Stimulated activated CD8-positive, alpha-beta memory T cell treated with anti-CD3 and anti-CD28 coated beads, Interleukin-2, amount 100 ng/mL, for 1 hour (primary cell): ENCODE data around the gene TLX1.
A peak's percentile ranks its signal among the peaks of the same experiment; 100 is the strongest.
"Not testable (repeated sequence)": the region's sequence is repeated elsewhere in the genome, so short reads cannot be mapped to it uniquely, and the experiment has no call there.

Experiments used
- DNase-seq, 2 donors: peaks; one replicate each; pipeline ENCODE4 v3.0.0-alpha.2; 2020; ENCODE audit warnings: low read depth in 2 of 2

Gene TLX1

DNA sequence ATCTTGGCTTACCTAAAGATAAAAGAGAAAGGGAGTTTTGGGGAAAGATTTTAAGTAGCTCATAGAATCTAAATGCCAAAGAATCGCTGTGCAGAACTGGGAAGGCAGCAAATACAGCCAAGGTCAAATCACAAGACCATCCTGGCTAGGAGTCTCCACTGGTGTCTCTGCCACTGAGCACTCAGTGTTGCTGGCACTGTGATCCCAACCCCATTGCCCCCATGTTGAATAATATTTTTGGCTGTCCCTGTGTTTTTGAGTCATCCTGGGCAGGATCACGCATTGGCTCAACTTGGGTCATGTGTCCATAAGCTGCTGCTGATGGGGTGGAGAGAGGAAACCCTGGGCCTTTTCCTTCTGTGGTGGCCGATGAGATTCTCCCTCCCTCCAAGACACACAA lies 21.2 kb downstream of the TLX1 start:
- no peak for DNase-seq

DNA sequence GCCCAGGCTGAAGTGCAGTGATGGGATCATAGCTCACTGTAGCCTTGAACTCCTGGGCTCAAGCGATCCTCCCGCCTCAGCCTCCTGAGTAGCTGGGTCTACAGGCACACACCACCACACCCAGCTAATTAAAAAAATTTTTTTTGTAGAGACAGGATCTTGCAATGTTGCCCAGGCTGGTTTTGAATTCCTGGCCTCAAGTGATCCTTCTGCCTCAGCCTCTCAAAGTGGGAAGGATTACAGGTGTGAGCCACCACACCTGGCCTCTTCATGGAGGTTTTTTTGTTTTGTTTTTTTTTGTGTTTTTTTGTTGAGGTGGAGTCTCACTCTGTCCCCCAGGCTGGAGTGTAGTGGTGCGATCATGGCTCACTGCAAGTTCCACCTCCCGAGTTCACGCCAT lies 23.4 kb downstream of the TLX1 start:
- not testable (repeated sequence) for DNase-seq

DNA sequence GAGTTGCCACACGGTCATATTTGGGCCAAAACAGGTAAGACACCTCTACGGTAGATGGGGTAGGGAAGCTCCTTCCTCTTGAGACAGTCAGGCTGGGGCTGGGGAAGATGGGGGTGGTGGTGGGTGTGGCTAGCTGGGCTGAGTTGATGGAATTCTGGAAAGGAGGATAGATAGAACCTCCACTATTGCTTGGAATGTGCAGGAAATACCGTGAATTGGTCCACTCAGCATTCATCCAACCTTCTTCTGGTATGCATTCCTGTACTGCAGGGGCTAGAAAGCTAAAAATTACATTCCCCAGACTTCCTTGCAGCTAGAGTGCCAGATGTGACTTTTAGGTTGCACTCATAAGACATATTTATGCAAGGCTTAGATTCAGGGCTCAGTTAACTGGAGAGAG lies 24.8 kb downstream of the TLX1 start:
- DNase-seq = no peak

DNA sequence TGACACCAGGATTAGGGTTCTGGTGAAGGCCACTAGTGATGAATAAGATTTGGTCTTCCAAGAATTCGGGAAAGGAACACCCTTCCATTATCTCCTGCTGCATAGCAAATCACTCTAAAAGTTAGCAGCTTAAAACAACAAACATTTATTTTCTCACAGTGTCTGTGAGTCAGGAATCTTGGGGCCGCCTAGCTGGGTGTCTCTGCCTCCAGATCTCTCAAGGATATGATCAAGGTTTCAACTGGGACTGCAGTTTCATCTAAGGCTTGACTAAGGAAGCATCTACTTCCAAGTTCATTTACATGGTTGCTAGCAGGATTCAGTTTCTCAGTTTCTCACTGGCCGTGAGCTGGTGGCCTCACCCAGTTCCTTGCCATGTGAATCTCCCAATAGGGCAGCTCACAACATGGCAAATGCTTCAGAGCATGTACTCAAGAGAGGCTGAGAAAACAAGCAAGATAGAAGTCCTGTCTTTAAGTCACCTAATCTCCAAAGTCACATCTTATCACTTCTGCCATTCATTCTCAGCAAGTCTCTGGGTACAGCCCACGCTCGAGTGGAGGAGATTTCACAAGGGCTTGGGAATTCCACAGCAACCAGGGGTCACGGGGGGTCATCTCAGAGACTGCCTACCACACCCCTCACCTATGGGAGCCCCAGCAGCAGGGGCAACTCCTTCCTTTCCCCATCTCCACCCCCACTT lies 26.8 kb downstream of the TLX1 start:
- no peak for DNase-seq

DNA sequence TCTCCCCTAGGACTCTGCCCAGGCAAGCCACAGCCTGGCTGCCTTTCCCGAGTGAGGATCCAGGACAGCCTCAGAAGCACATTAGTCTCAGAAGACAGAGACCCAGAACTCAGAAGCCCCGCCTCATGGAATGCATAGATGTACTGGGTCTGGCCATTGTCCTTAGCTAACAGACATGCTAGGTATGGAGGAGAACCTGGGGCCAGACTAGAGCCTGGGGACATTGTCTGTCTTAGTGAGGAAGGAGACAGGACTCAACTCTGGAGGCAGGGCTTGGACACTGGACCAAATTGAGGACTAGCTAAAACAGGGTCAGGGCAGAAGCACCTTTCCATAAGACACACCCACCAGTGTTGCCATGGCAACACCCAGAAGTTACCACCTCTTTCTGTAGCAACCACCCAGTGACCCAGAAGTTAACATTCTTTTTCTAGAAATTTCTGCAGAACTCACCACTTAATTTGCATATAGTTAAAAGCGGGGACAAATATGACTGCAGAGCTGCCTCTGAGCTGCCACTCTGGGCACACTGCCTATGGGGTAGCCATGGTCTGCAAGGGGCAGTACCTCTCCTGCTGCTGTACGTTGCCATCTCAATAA lies 27.5 kb downstream of the TLX1 start:
- DNase-seq = no peak

DNA sequence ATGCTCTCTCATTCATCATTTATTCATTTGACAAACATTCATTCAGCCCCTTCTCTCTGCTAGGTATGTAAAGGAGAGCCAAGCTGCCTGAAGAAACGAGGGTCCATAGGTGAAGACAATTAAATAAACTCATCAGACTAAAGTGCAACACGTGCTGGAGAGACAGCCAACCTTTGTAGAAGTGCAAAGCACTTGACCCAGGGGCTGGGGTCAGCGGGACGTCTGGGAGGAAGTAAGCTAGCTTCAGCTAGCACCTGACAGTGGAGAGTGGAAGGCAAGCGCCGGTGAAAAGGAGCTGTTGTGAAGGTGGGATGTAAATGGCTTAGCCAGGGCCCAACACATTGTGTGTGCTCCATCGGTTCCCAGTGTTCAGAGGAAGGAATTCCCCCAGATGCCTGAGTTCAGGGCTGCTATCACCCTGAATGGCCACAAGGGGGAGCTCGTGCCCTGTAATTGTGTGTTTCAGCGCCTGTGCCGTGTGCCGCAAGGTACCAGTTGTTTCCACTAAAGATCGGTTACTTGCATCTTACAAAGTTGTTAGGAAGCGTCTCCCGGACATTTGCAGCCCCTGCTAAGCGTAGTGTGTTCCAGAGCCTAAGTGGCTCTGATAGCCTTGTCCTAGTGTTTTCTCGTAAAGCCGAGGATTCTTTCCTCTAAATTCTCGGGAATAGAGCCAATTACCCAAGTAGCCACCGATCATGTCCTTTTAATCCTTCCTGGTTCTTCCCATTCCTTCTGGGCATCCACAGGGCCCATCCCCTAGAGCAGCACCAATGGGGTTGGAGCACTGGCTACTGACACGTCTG lies 30.6 kb downstream of the TLX1 start:
- peak; percentile 54 to 55 for DNase-seq

DNA sequence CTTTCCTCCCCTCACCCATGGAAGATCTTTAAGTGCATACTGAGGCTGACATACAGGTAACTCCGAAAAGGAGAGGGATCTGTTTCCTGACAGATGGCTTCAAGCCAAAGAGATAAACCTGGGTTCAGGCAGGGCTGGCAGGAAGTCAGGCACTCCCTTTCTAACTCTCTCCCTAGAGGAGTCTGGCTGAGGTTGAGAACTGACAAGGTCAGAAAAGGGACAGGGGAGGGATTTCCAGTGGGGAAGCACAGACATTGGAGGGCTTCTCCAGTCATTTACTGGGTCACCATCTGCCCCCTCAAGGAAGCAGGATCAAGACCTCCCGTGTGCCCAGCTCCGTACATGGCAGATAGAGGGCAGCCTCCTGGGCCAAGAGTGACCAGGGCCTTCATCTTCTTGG lies 31.6 kb downstream of the TLX1 start:
- DNase-seq = no peak

DNA sequence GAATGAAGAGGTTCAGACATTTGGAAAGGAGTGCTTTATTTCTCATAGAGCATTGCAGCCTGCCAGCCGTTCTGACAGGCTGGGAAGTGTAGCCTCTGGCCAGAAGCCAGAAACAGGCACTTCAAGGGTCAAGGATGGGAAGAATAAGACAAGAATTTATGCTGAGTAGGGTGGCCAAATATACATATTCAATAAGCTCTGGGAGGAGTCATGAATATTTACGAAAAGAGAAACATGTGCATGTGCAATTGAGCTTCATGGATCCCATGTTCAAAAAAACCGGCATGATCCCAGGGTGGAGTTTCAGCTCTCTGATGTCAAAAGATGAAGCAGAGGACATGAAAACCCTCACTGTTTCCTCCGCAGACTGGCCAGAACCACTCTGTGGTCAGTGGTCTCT lies 32.9 kb downstream of the TLX1 start:
- DNase-seq = no peak

DNA sequence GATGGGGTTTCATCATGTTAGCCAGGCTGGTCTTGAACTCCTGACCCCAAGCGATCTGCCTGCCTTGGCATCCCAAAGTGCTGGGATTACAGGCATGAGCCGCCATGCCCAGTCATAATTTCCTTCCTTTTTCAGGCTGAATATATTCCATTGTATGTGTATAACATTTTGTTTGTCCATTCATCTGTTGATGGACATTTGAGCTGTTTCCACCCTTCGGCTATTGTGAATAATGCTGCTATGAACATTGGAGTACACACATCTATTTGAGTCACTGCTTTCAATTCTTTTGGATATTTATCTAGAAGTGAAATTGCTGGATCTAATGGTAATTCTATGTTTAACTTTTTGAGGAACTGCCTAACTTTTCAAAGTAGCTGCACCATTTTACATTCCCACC lies 34.6 kb downstream of the TLX1 start:
- DNase-seq = no peak

DNA sequence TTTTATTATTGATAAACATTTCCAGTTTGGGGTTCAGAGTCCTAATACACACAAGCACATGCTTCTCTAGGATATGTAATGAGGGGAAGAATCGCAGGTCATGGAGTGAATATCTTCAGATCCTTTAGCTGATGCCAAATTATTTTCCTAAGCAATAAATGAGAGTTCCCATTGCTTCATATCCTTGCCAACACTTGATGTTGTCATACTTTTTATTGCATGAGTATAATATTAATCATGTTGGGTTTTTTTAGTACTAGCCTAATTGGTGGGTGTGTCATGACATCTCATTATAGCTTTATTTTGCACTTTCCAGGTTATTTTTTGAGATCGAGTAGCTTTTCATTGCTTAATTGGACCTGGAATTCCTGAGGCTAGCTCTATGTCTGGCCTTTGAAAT lies 35.3 kb downstream of the TLX1 start:
- DNase-seq = no peak

DNA sequence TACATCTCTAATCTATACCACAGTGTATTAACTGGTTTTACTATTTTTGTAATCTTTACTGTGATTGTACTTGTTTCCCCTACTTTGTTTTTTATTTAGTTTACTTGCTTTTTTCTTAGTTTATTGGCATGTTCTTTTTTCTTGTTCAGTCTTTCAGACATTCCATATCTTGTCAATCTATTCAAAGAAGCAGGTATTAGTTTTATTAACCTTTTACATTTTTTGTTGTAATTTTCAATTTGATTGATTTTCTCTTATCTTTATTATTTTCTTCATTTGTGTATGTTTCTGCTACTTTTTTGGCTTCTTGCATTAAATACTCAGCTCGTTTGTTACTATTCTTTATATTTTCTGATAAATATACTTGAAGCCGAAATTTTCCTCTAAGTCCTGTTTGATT lies 41.6 kb downstream of the TLX1 start:
- no peak for DNase-seq

DNA sequence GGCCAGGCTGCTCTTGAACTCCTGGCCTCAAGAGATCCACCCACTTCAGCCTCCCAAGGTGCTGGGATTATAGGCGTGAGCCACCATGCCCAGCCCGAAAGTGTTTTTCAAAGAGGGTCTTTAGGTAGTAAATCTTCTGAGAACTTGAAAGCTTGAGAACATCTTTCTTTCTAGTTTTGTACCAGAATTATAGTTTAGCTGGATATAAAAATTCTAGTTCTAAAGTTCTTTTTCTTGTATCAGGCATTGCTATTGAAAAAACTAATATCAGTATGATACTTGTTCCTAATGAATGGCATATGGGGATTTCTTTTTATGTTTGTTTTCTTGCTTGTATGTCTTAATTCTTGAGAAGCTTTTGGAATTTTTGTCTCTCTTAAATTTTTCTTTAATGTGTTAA lies 43.2 kb downstream of the TLX1 start:
- DNase-seq = no peak

DNA sequence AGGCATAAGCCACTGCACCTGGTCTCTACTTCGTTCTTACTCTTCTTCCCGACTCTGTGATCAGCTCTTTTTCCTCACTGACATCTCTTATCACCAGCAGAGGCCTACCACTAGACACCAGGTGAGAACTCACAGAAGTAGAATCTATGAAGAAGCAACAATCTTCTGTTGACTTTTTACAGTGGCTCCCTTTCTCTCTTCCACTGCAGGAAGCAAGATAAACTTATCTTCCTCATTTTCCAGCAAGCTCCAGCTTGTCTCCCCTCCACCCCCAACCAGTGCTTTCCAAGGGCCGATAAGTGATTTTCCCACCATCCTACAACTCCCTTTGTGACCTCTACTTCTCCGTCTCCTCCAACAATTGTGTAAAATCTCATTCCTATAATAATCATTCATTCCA lies 45.5 kb downstream of the TLX1 start:
- DNase-seq = no peak

DNA sequence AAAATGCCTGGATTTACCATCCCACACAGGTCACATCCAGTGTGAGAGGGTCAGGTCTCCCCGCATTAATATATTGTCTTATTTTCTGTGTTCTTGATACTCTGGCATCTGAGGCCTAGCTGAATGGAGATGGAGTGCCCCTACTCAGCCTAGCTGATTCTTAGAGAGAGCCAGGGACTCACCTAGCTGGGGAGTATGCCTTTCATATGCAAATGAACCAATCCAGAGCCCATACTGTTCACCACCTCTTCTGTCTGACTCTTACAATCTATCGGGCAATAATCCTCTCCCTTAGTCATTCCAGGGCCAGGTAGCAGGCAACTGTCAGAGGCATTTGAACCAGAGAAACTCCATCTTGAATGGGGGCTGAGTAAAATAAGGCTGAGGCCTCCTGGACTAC lies 51.8 kb downstream of the TLX1 start:
- no peak for DNase-seq

DNA sequence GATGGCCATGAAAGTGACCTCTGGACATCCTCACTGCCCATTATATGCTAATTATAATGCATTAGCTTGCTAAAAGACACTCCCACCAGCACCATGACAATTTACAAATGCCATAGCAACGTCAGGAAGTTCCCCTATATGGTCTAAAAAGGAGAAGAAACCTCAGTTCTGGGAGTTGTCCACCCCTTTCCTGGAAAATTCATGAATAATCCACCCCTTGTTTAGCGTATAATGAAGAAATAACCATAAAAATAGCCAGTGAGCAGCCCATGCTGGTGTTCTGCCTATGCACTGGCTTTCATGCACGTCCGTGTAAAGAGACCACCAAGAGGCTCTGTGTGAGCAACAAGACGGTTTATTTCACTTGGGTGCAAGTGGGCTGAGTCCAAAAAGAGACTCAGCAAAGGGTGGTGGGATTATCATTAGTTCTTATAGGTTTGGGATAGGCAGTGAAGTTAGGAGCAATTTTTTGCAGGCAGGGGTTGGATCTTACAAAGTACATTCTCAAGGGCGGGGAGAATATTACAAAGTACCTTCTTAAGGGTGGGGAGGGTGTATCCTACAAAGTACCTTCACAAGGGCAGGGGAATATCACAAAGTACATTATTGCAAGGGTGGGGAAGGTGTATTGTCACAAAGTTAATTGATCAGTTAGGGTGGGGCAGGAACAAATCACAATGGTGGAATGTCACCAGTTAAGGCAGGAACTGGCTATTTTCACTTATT lies 52.5 kb downstream of the TLX1 start:
- no peak for DNase-seq
